GM12864 (cell line): ENCODE measurements around the gene NFKBIB.

Experiments
- DNase-seq: peaks from one replicate; pipeline ENCODE4 v3.0.0-alpha.2; 2011; ENCODE audit warnings: low read depth
- H3K4me3 ChIP-seq: 2 replicates; pipeline ENCODE4 v1.5.1; 2011; ENCODE audit warnings: mild to moderate bottlenecking, low read depth, low read length, control low read depth
- CTCF ChIP-seq: IDR thresholded peaks from 2 replicates; pipeline ENCODE4 v1.5.1; 2011; ENCODE audit warnings: low read depth, mild to moderate bottlenecking, moderate library complexity, low read length, control low read depth, inconsistent platforms; ENCODE audit errors: missing control alignments

The NFKBIB gene

GRCh38 chr19:38917516-38917915 lies 17.7 kb downstream of the NFKBIB start:
- no peak overlapping the region for H3K4me3 ChIP-seq
- no peak for DNase-seq
- no peak for TF ChIP-seq CTCF

- DNase-seq, result no peak
- no peak for TF ChIP-seq CTCF
- H3K4me3 ChIP-seq, result no peak overlapping the region
Observed at GRCh38 chr19:38917921-38918491, 18.2 kb downstream of the NFKBIB start.

DNA sequence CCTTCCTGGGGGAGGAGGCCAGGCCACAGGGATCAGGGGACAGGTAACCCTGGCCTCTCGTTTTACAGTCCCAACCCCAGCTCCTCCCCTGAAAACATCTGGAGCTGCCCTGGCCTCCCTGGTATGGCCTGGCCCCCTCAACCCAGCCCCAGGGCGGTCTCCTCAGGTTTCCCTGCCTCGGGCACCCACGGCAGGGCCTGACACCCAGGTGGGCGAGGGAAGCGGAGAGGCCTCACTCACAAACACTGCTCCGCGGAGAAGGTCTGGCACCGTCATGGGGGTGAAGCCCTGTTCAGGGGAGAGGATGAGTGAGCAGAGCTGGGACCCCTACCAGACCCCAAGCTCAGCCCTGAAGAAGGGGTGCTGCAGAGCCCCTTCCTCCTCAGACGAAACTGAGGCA lies 18.8 kb downstream of the NFKBIB start:
- TF ChIP-seq CTCF, result no peak
- H3K4me3 ChIP-seq, result no peak overlapping the region
- DNase-seq, result no peak

- no peak for DNase-seq
- H3K4me3 ChIP-seq, result no peak overlapping the region
- TF ChIP-seq CTCF, result no peak
Observed at GRCh38 chr19:38919837-38920601, 20.2 kb downstream of the NFKBIB start.

- H3K4me3 ChIP-seq, result no peak overlapping the region
- no peak for TF ChIP-seq CTCF
- DNase-seq, result no peak
Observed at GRCh38 chr19:38920602-38921419, 21.0 kb downstream of the NFKBIB start.

DNA sequence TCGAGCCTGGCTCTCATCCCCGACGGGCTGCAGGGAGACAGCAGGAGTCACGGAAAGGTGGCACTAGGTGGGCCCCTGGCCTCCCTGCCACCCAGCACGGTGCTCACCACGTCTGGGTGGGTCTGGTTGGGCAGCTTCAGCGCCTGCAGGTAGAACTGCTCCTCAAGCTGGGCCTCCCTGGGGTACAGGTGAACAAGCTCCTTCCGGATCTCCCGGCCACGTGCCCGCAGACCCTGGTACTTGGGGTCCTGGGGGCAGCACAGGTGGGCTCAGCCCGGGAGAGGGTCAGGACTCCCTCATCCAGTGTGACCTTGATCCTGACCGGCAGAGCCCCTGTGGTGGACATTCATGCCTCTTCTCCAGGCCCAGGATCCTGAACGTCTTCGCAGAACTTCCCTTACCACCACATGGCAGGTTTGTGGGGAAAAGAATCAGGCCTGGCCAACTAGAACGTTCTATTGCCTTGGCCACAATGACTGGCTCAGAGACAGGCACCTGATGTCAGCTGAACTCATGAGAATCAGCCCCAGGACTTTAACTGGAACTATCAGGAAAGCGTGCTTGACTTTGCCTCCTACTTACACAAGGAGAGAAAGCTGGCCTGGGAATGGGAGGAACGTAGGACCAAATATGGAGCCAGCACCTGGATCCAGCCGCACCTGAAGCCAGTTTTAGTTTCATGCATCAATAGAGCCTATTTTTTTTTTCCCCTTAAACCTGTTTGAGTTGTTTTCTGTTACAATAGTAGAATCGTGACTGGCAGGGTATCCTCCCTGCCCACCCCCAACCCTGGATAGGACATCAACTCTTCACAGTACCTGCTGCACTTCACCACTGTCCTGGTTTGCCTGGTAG lies 21.9 kb downstream of the NFKBIB start:
- no peak for DNase-seq
- no peak for TF ChIP-seq CTCF
- no peak overlapping the region for H3K4me3 ChIP-seq
